ENCODE data around the gene UBE2L5.

Gene UBE2L5

GRCh38 chr13:30404207-30404606 is 18.1 kb upstream of the UBE2L5 start:
- no peak overlapping the region for H3K4me3 ChIP-seq (ENCODE audit: low read depth, low read length)
- no peak for TF ChIP-seq CTCF (conservative IDR thresholded peaks at IDR 0.05; ENCODE audit: low read depth, low read length)
- DNase-seq (ENCODE audit: low read depth) = no peak

GRCh38 chr13:30406779-30407416 is 15.4 kb upstream of the UBE2L5 start:
- H3K4me3 ChIP-seq (ENCODE audit: low read depth, low read length) = no peak overlapping the region
- DNase-seq (ENCODE audit: low read depth) = no peak
- no peak for TF ChIP-seq CTCF (conservative IDR thresholded peaks at IDR 0.05; ENCODE audit: low read depth, low read length)

- DNase-seq (ENCODE audit: low read depth) = peak; percentile 93
- H3K4me3 ChIP-seq (ENCODE audit: low read depth, low read length) = peak overlapping the region; percentile 39
- TF ChIP-seq CTCF (conservative IDR thresholded peaks at IDR 0.05; ENCODE audit: low read depth, low read length) = peak; percentile 72
These were observed 13.8 kb upstream of the UBE2L5 start for GRCh38 chr13:30408319-30409101.

- H3K4me3 ChIP-seq (ENCODE audit: low read depth, low read length) = no peak overlapping the region
- no peak for TF ChIP-seq CTCF (conservative IDR thresholded peaks at IDR 0.05; ENCODE audit: low read depth, low read length)
- peak; percentile 74 for DNase-seq (ENCODE audit: low read depth)
These were observed 12.2 kb upstream of the UBE2L5 start for GRCh38 chr13:30409886-30410704.

GRCh38 chr13:30410705-30411125 is 11.6 kb upstream of the UBE2L5 start:
- no peak for TF ChIP-seq CTCF (conservative IDR thresholded peaks at IDR 0.05; ENCODE audit: low read depth, low read length)
- H3K4me3 ChIP-seq (ENCODE audit: low read depth, low read length) = no peak overlapping the region
- DNase-seq (ENCODE audit: low read depth) = no peak

GRCh38 chr13:30412346-30412745 is 9.9 kb upstream of the UBE2L5 start:
- no peak for DNase-seq (ENCODE audit: low read depth)
- H3K4me3 ChIP-seq (ENCODE audit: low read depth, low read length) = no peak overlapping the region
- no peak for TF ChIP-seq CTCF (conservative IDR thresholded peaks at IDR 0.05; ENCODE audit: low read depth, low read length)
